GM08714 (cell line): ENCODE data around the gene CMTM2.
"Not testable (repeated sequence)": the region's sequence is repeated elsewhere in the genome, so short reads cannot be mapped to it uniquely, and the experiment has no call there.

Experiments
- H3K4me3 ChIP-seq: fragments of 200-500 bp; sonication (Bioruptor generic); 2 replicates; pipeline ENCODE4 v1.5.1; 2014; ENCODE audit warnings: mild to moderate bottlenecking, low read length, inconsistent platforms
- ZNF274 ChIP-seq: IDR thresholded peaks from 2 replicates; pipeline ENCODE4 v1.6.1; 2012; ENCODE audit warnings: mild to moderate bottlenecking, low read depth, low read length

Gene CMTM2

DNA sequence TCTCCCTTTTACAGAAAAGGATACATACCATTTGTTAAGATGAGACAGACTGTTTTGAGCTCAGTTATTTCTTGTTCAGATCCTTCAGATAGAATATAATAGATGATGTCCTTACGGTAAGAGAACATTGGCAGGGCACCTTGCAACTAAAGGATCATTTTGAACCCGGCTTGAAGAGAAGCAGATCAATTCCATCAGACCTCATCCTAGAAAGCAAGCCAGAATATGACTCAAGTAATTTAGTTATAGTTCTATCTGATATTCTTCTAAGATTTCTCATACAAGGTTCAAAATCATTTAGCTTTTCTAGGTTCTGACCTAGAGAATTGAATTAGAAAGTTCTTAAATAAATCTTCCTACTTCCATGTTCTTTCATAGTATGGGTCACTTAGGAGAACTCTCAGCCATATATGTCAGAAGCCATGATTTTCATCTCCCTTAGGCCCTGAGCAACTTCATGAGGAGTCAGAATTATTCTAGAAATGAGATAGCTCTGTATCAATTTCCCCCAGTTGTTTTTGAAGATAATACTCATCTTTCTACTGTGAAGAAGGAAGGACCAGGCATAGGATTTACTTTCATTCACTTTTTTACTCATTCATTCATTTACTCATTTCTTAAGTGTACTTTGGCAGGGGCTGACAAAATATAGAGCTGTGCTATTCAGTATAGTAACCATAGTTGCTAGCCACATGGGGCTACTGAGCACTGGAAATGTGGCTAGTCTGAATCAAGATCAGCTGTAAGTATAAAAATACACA is 15.5 kb upstream of the CMTM2 start:
- no peak for TF ChIP-seq ZNF274
- H3K4me3 ChIP-seq = no peak overlapping the region

DNA sequence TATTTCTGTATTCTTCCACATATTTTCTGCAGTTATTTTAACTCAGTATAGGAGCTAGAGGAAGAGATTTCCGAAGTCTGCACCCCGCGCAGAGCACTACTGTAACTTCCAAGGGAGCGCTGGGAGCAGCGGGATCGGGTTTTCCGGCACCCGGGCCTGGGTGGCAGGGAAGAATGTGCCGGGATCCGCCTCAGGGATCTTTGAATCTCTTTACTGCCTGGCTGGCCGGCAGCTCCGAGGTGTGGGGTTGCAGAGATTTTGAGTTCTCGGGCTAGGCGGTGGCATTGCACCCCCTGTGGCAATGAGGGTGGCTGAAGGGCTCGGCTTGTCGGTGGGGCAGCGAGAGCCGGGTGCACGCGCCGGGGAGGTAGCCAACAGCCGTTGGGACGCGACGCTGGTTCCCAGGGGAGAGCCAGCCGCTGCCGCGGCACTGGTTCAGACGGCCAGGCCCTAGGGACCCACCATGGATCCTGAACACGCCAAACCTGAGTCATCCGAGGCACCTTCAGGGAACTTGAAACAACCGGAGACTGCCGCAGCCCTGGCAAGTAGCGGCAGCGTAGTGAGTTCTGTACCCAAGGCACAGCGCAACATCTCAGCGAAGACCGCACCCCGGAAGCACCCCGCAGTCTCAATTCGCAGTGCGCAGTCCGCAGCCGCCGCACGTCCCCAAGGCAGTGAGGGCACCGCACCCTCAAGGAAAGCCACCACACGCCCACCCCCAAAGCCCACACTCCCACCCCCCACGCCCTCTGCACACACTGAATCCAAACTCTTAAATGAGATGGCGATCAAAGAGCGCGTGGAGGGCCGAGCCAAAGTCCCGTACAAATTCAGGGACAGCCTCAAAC is 13.0 kb upstream of the CMTM2 start, which contains the start of gene CMTM1:
CMTM1 (plus strand) TSS at position 389 of the 851 bp plus-strand sequence; CDS start at position 464, 75 bp downstream.
- H3K4me3 ChIP-seq = no peak within 1 kb of the TSS
- no peak for TF ChIP-seq ZNF274

DNA sequence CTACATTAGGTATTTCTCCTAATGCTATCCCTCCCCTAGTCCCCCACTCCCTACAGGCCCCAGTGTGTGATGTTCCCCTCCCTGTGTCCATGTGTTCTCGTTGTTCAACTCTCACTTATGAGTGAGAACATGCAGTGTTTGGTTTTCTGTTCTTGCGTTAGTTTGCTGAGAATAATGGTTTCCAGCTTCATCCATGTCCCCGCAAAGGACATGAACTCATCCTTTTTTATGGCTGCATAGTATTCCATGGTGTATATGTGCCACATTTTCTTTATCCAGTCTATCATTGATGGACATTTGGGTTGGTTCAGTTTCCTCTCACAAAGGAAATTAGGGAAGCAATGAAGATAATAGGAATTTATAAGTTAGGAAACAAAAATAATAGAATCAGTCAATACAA is 12.0 kb upstream of the CMTM2 start:
- not testable (repeated sequence) for H3K4me3 ChIP-seq

DNA sequence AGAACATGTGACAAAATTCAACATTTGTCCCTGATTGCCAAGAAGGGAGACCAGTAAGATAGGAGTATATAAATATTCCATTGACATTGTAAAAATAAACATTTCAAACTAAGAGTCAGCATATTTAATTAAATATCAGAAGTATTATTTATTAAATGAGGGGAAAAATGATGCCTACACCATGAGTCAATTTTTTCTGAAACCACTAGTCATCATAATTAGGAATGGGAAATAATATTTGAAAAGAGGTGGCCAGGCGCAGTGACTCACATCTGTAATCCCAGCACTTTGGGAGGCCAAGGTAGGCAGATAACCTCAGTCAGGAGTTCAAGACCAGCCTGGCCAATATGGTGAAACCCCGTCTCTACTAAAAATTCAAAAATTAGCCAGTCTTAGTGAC is 10.9 kb upstream of the CMTM2 start:
- H3K4me3 ChIP-seq = no peak overlapping the region
- TF ChIP-seq ZNF274 = no peak

DNA sequence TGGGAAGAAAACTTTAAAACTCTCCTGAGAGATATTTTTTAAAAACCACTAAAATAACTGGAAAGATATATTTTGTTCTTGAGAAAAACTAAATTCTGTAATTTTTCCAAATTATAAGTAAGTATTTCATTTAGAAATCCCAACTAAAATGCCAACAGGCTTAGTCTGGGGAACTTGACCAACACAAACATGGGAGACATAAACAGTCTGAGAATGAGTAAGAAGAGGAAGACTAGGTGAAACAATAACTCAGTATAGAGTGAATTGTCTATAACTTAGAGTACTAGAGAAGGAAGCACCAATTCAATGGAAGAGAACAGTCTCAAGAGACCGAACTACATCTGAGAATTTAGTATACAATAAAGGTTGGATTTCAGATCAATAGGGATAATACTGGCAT is 10.1 kb upstream of the CMTM2 start:
- no peak for TF ChIP-seq ZNF274

DNA sequence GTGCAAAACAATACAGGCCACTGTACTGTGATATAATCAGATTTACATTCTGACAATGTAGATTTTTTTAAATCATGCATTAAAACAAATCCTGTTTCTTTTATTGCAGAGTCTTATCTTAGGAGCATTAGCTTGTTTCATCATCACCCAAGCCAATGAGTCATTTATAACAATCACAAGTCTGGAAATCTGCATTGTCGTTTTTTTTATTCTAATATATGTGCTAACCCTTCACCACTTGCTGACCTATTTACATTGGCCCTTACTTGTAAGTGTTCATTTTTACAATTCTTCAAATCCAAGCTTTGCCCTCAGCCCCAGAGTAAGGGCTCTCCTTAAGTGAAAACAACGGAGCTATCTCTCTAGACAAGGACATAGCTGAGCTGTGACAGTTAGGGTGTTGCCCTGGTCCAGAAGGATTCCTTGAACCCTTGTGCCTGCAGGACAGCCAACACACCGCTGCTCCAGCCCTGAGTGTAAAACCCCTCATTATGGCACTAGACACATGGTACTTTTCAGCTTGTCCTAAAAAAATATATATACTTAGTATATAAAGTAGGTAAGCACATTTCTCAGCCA is 9.3 kb upstream of the CMTM2 start:
- no peak for TF ChIP-seq ZNF274
- no peak overlapping the region for H3K4me3 ChIP-seq

More for the DNA sequence above, 10.1 kb upstream of the CMTM2 start:
- no peak overlapping the region for H3K4me3 ChIP-seq

DNA sequence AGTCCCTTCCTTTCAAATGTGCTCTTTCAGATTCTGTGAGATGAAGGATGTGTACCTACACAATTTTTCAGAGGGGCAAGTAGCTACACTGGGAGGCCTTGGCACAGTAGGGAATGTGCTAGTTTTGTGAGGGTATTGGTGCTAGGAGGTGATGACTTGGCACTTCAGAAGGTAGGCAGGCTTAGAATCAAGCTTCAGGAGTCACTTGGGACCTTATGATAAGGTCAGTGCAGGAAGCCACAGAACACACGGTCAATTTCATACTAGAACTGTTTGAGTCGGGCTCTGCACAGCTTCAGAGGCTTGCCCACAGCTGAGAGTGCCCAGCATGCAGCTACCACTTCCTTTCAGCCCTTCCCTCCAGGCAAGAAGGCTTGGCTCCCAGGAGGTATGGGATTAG is 6.9 kb upstream of the CMTM2 start:
- no peak for TF ChIP-seq ZNF274

DNA sequence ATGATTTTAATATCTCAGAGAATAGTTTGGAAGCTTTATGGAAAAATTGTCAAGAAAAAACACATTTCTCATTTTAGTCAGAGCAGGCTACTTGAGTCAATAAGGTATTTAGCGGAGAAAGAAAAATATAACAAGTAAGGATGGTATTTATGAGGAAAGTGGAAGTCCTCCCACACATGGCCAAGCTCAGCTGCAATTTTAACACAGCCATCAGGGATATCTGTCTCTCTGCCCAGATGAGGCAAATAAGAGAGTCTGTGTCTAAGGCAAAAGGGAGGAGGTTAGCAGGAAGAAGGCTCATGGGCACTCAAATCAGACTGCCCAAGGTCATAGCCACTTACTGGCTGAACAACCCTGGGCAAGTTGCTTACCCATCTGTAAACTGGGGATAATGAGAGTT is 5.2 kb upstream of the CMTM2 start:
- no peak for TF ChIP-seq ZNF274
- H3K4me3 ChIP-seq = no peak overlapping the region

More for the DNA sequence above, 6.9 kb upstream of the CMTM2 start:
- H3K4me3 ChIP-seq = no peak overlapping the region

DNA sequence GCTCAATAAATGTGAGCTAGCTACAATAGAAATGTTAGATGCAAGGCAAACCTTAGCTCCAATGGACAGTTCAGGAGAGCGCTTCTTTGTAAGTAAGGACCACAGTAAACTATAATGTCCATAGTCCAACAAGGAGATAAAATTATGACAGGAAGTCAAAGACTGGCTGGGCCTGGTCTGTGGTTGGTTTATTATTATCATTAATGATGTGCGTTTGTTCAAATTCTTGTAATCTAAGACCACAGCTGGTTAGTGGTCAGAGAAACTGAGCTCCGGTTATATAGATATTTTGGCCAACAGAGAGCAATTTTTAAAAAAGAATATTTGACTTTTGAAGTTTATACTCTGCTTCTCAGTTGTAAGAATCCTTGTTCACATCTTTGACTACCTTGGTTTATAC is 4.7 kb upstream of the CMTM2 start:
- no peak for TF ChIP-seq ZNF274

DNA sequence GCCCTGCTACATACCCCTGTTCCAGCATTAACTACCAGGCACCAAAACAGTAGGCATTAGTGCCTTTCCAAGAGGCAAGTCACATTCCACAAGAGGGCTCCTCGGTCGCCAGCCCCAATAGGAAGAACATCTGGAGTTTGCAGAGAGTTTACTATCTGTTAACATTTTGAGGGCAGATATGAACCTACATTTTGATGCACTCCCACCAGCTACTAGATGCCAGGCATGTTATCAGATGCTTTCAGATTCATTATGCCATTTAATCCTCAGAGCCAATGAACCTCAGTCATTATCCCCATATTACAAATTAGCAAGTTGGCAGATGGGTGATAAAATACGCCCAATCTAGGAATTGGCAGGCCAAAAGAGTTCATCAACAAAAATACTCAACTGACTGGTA is 4.2 kb upstream of the CMTM2 start:
- TF ChIP-seq ZNF274 = no peak

More for the DNA sequence above, 4.7 kb upstream of the CMTM2 start:
- no peak overlapping the region for H3K4me3 ChIP-seq

DNA sequence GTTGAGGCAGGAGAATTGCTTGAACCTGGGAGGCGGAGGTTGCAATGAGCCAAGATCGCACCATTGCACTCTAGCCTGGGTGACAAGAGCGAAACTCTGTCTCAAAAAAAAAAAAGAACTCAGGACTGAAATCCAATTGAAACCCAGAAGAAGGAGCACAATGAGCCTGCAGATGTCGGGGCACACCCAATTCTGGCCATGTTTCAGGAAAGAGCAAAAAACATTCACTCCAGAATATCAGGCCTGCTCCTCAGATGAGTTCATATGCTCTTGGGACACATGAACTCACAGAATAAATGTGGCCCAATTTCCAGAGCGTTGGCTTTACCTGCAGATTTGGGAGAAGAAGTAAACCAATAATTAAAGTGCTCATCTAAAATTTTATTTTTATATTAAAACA is 3.0 kb upstream of the CMTM2 start:
- H3K4me3 ChIP-seq = no peak overlapping the region
- TF ChIP-seq ZNF274 = no peak

More for the DNA sequence above, 4.2 kb upstream of the CMTM2 start:
- H3K4me3 ChIP-seq = no peak overlapping the region

DNA sequence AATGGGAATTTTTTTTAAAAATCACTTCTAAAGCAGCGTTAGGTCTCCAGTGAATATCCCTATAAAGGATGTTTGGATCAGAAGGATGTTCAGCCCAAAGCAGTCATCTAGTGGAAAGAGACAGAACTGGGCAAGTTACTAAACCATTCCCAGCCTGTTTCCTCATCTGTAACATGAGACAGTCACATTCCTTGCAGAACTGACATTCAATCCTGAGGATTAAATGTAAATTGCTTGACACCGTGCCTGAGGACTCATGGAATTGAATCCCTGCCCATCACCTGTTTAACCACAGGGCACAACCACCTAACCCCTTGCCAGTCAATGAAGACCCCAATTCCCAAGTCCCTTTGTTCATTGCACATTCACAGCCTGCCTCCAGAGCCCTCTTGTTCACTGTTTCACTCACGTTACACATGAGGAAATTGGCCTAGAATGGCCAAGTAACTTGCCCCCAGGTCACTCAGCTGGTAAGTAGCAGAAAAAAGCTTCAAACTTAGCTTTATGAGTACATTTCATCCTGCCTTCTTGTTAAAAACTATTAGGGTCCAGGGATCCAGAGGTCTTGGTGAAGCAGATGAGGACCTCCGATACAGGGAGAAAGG is 1.4 kb downstream of the CMTM2 start:
- H3K4me3 ChIP-seq = no peak overlapping the region
- no peak for TF ChIP-seq ZNF274

DNA sequence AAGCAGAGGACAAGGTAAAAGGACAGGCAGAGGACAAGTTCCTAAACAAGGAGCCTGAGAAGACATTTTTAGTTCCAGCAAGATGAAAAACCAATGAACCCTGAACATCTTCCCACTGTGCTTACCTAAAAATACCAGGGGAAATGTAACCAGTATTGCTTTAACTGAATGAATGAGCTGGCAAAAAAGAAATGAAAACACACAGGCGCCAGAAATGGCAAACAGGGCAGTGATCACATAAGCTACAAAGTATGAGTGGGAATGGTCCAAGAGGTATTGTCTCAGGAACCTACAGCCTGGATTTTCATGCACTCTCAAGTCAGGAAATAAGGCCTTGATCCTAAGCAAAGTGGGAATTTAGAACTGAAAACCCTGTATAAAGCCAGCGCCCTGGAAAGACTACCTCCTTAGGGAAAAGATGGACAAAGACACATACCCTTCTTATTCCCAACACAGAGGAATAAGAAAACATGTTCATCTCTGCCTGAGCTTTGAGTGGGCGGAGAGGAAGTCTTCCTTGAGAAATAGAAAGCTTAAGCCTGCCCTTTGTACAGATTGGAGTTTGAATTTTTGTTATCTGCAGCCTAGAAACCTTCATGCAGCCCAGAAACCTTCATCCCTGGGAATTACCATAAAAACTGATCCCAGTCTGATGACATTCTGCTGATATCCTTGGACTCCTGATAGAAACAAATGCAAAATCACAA is 2.1 kb downstream of the CMTM2 start:
- no peak for TF ChIP-seq ZNF274
- H3K4me3 ChIP-seq = no peak overlapping the region
